Transverse colon (tissue), 4 donors: Measurements from ENCODE around the gene NOTCH1. TPM values are rescaled to one million over a fixed set of nuclear protein-coding genes. Genes with fewer than 3 reads are reported as not detected.

Experiments
- DNase-seq: peaks from one replicate; pipeline ENCODE4 v3.0.0-alpha.2; 2019
- H3K27ac ChIP-seq, 4 donors: fragments of 200-600 bp; sonication (generic); 2 replicates each; pipeline ENCODE4 v1.5.1; 2016 to 2018; ENCODE audit warnings: inconsistent platforms in 4 of 4
- H3K27me3 ChIP-seq: fragments of 200-600 bp; sonication (generic); 2 replicates; pipeline ENCODE4 v1.5.1; 2017; ENCODE audit warnings: inconsistent platforms
- H3K36me3 ChIP-seq, 4 donors: fragments of 200-600 bp; sonication (generic); 2 replicates each; pipeline ENCODE4 v1.5.1; 2017 to 2019; ENCODE audit warnings: inconsistent platforms in 4 of 4
- H3K4me1 ChIP-seq, 4 donors: fragments of 200-600 bp; sonication (generic); 2 replicates each; pipeline ENCODE4 v1.5.1; 2017 to 2020; ENCODE audit warnings: inconsistent platforms in 4 of 4
- H3K4me3 ChIP-seq, 4 donors: fragments of 200-600 bp; sonication (generic); 1 replicate in 1 of 4; 2 replicates in 3 of 4; pipeline versions ENCODE4 v1.5.1 to v1.6.1; 2017 to 2019; ENCODE audit warnings: inconsistent platforms in 4 of 4
- H3K9me3 ChIP-seq, 2 donors: fragments of 200-600 bp; sonication (generic); 2 replicates each; pipeline ENCODE4 v1.5.1; 2017 to 2019; ENCODE audit warnings: inconsistent platforms in 2 of 2
- CTCF ChIP-seq, 5 experiments: fragments of 200-600 bp in 3 of 5; fragments of 450-650 bp in 2 of 5; sonication (generic) in 3 of 5; IDR thresholded peaks; 1 replicate in 2 of 5; 2 replicates in 3 of 5; pipeline ENCODE4 v1.5.1; 2016 to 2017; ENCODE audit warnings: antibody characterized with exemption in 5 of 5, inconsistent platforms in 3 of 5, mild to moderate bottlenecking in 2 of 5, moderate library complexity in 1 of 5
- EP300 ChIP-seq: sonication (generic); formaldehyde crosslinking; IDR thresholded peaks from one replicate; pipeline ENCODE4 v1.6.1; 2017; ENCODE audit warnings: antibody characterized with exemption, low read depth
- POLR2A ChIP-seq: fragments of 450-650 bp; IDR thresholded peaks from one replicate; pipeline ENCODE4 v1.6.1; 2016; ENCODE audit warnings: antibody characterized with exemption, mild to moderate bottlenecking, moderate library complexity
- POLR2AphosphoS5 ChIP-seq, 3 donors: sonication (generic); formaldehyde crosslinking; IDR thresholded peaks; one replicate each; pipeline ENCODE4 v1.6.1; 2016; ENCODE audit warnings: antibody characterized with exemption in 3 of 3
- WGBS, 2 donors: methylation state at CpG; one replicate each; pipeline ENCODE4 v1.1.5; 2018; ENCODE audit warnings: low coverage in 1 of 2; 5-methylcytosine and 5-hydroxymethylcytosine counted together
- in situ Hi-C, 4 donors: fragments of 200-750 bp; cut with MboI; loops; one replicate each; pipeline versions ENCODE4 v1.15.0 to v1.15.1; 2017; ENCODE audit warnings: low sequenced_read_pairs in 3 of 4, low pct_ligation_motif_present in 1 of 4, low pct_unique_long_range_greater_than_20kb in 1 of 4
- intact Hi-C: fragments of 100-400 bp; cut with DNase I; formaldehyde crosslinking; loops from one replicate; pipeline ENCODE4 v1.15.1; 2023; ENCODE audit warnings: low total_unique reads
- total RNA-seq, 4 donors: library from RNA; depleted of rRNA; stranded (reverse); fragments of >200 nt; gene quantifications; one replicate each; pipeline ENCODE4 v1.1.0, GENCODE V29; 2016

Gene NOTCH1
- total RNA-seq, 4 donors from 2014 or later, result 48.2 to 154 (median 98.2) TPM

GRCh38 chr9:136508729-136509500, 36.9 kb downstream of the NOTCH1 start:
- Histone ChIP-seq H3K27me3 (no peaks in the 10 kb centered on the region), H3K27ac (no peak overlapping the region), H3K4me1 (no peaks in the 10 kb centered on the region), H3K4me3 (no peak overlapping the region), H3K36me3 (peaks cover 0 to 76% (median 16%) of the 10 kb centered on the region in 4 donors), H3K9me3 (no peaks in the 10 kb centered on the region)
- intact Hi-C loops (no loop called here), in situ Hi-C loops (no loop called here)
- 77% methylated on average over 25 of the region's 37 CpGs; no CpG with 5 or more reads in 1 of the 2 donors for WGBS, 2 donors
- DNase-seq, result no peak
- TF ChIP-seq POLR2A (no peak), EP300 (no peak), CTCF (IDR thresholded peaks at IDR 0.05) (no peak), POLR2AphosphoS5 (IDR thresholded peaks at IDR 0.05) (no peak)

- TF ChIP-seq CTCF (IDR thresholded peaks at IDR 0.05) (no peak), EP300 (no peak), POLR2A (no peak), POLR2AphosphoS5 (IDR thresholded peaks at IDR 0.05) (no peak)
- Histone ChIP-seq H3K4me1 (no peaks in the 10 kb centered on the region), H3K27me3 (no peaks in the 10 kb centered on the region), H3K4me3 (no peak overlapping the region), H3K9me3 (no peaks in the 10 kb centered on the region), H3K36me3 (peaks cover 0 to 85% (median 21%) of the 10 kb centered on the region in 4 donors), H3K27ac (no peak overlapping the region)
- WGBS, 2 donors, result 94% methylated on average over 20 of the region's 23 CpGs; no CpG with 5 or more reads in 1 of the 2 donors
- no peak for DNase-seq
- intact Hi-C loops (no loop called here), in situ Hi-C loops (no loop called here)
These were observed 37.9 kb downstream of the NOTCH1 start for GRCh38 chr9:136507992-136508375.

- no peak for DNase-seq
- Histone ChIP-seq H3K4me1 (no peaks in the 10 kb centered on the region), H3K4me3 (no peak overlapping the region), H3K27ac (no peak overlapping the region), H3K27me3 (no peaks in the 10 kb centered on the region), H3K9me3 (no peaks in the 10 kb centered on the region), H3K36me3 (peaks cover 0 to 90% (median 23%) of the 10 kb centered on the region in 4 donors)
- TF ChIP-seq POLR2AphosphoS5 (IDR thresholded peaks at IDR 0.05) (no peak), CTCF (IDR thresholded peaks at IDR 0.05) (no peak), POLR2A (no peak), EP300 (no peak)
- 95% methylated on average over 23 of the region's 28 CpGs; no CpG with 5 or more reads in 1 of the 2 donors for WGBS, 2 donors
- in situ Hi-C loops, result no loop called here
- intact Hi-C loops, result no loop called here
These were observed 38.4 kb downstream of the NOTCH1 start for GRCh38 chr9:136507221-136507991.

- TF ChIP-seq POLR2A (no peak), CTCF (IDR thresholded peaks at IDR 0.05) (no peak), EP300 (no peak), POLR2AphosphoS5 (IDR thresholded peaks at IDR 0.05) (no peak)
- no peaks in the 10 kb centered on the region for H3K4me1 ChIP-seq
- no peak overlapping the region for H3K4me3 ChIP-seq
- H3K36me3 ChIP-seq, result peaks cover 0 to 91% (median 24%) of the 10 kb centered on the region in 4 donors
- H3K9me3 ChIP-seq, result no peaks in the 10 kb centered on the region
- WGBS, 2 donors, result 87 to 88% methylated on average over 3 to 19 of the region's 30 CpGs
- no peak for DNase-seq
- in situ Hi-C loops (no loop called here), intact Hi-C loops (no loop called here)
- H3K27ac ChIP-seq, result no peak overlapping the region
- no peaks in the 10 kb centered on the region for H3K27me3 ChIP-seq
These were observed 39.4 kb downstream of the NOTCH1 start for GRCh38 chr9:136506425-136506824.
